HG03432 (cell line): ENCODE data around the gene C11orf58.

Source experiments
- ATAC-seq: cut with Tn5 transposase; IDR thresholded peaks from one replicate; pipeline ENCODE4 v1.9.1; 2021; ENCODE audit warnings: mild to moderate bottlenecking, moderate library complexity; ENCODE audit not compliant: unreplicated experiment

Gene C11orf58

DNA sequence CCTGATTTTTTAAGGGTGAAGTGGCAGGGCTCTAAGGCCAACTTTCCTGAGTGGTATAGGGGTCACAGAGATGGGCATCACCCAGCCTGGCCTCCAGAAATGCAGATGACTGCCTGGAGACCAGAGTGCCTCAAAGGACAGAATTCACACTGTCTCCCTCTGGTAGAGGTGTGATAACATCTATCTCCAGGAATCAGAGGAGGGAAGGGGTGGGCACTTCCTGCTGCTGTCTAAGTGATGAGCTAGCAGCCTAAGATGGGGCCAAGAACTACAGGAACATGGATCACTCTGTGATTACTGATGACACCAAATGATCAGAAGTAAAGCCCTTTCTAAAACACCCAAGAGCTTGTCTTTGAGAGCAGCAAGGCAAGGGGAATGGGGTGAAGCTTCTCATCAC, 61.9 kb downstream of the C11orf58 start:
- ATAC-seq = no peak

DNA sequence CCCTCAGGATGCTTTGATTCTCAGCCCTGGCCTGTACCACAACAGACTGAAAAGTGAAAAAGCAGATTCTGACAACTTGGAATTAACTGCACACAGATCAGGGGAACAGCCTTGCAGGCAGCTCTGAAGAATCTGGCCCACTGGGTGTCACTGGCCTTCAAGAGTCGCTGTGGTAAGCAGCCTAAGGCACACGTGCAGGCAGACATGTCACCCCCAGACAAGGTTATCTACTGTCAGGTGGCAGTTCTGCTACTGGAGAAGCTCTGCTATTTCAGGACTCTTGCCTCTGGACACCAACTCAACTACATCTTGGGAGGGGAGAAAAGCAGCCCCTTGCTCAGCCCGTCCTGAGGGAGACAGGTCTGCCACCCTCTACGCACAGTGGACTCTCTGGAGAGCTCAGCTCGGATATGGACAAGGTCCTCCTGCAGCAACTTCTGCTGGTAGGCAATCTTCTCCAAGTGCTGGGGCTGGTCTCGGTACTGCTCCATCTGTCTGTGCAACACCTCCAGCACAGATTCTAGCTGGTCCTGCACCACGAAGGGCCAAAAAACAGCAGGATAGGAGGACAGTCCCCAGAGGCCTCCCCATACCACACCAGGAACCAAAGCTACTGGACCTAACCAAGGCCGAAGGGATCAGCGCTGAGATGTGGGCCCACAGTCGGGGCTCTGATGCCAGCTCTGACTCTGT, 63.0 kb downstream of the C11orf58 start:
- no peak for ATAC-seq

DNA sequence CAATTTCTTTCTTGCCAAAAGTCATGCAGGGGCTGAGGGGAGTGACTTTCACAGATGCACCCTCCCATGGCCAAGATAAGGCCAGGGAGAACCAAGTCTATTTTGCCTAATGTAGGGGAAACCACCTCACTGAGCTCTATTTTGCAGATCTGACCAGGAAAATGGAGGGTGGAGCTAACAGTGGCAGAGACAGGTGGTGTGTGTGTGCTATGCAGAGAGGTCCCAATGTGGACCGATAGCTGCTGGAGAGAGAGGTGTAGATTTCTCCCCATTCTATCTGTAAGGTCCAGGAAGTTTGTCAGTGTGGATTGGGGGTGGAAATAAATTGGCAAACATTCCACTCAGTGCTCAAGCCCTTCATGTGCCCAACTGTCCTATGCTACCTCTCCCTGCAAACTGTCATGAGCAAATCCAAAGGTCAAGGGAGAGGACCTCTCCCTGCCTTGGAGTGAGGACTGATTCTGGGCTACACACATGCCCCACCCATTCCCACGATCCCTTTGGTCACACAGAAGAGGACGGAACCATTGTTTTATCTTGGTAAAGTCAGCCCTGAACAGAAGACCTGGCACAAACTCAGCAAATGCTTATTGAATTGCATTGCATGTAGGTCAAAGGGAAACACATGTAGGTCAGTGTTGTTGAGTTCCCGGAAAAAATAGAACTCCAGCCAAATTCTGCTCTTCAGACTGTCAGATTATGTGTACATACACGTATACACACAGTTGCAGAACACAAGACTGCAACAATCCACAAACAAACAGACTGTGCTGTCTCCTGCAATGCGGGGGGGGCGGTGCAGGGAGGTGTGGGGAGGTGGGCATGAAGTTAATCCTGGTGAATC, 65.9 kb downstream of the C11orf58 start:
- ATAC-seq = no peak

DNA sequence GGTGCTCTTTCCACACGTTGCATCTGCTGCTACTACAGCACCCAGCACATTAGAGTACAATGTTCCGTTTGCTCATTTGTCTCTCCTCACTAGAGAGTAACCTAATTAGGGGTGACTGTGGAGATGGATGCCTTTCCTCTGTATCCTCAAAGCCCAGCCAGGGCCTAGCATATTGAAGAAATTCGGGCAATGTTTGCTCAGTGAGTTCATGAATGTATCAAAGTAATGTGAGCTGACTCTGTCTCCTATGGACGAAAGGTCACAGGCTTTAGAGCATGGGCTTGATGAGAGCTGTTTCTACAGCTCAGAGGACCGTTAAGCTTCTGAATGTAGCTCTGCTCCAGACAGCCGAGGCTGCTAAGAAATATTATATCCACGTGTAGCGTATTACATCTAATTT, 67.5 kb downstream of the C11orf58 start:
- ATAC-seq = no peak

DNA sequence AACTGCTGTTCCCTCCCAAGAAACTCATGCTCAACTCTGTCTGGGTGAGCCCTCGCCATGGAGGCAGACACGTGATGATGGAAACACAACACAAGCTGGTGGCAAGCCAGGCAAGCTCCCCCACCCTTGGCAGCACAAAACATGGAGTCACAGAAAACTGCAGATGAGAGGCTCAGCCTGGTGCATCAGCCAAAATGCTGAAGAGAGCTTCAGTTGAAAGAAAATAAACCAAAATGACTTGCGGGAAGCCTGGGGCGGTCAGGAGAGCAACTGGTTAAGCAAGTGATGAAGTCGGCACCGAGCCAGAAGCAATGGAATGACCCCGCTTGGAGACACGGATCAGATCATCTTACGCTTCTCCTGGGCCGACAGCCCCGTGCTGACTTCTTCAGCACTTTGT, 68.3 kb downstream of the C11orf58 start:
- ATAC-seq = no peak

DNA sequence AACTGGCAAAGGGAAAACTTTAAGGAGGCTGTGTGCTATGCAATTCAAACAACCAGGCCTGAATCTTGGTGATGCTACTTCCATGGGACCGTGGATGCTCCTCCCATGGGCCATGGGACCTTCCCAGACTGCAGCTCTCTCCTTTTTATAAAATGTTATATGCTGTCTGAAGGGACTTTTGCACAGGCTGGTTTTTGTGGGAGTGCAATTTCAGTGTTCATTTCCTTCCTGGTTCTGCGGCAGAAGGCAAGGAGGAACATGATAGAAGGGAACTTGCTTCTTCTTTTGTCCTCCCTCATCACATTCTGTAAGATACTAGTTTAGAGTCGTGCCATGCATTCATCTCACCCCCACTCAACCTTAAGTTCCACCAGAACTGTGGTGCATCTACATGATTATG, 68.9 kb downstream of the C11orf58 start:
- no peak for ATAC-seq
